ENCODE data around the gene KIRREL2. TPM values are rescaled to one million over a fixed set of nuclear protein-coding genes. Genes with fewer than 3 reads are reported as not detected.

The KIRREL2 gene
- polyA plus RNA-seq, 3 donors: not detected

GRCh38 chr19:35896643-35897040, 39.9 kb downstream of the KIRREL2 start:
- H2AFZ ChIP-seq (ENCODE audit: insufficient read depth, low read depth, low read length, poor library complexity, severe bottlenecking): no peak overlapping the region
- H3K9me3 ChIP-seq (replicated peaks in 1 of 2; ENCODE audit: control insufficient read depth in 1 of 2, insufficient read depth in 1 of 2, low read length in 2 of 2): no peaks in the 10 kb centered on the region
- H3K27me3 ChIP-seq (ENCODE audit: control insufficient read depth in 2 of 2, insufficient read depth in 2 of 2, low read length in 2 of 2): no peaks in the 10 kb centered on the region
- intact Hi-C loops (cut with micrococcal nuclease): no loop called here
- H3K9ac ChIP-seq (ENCODE audit: insufficient read depth, low read length, poor library complexity, severe bottlenecking): no peak overlapping the region
- no peak for DNase-seq
- Mint-ChIP-seq H3K27me3 (ENCODE audit: low read depth in 3 of 3) (no peaks in the 10 kb centered on the region), H3K4me1 (peaks cover 26% of the 10 kb centered on the region), H3K9me3 (peaks cover 0 to 2% (median 0%) of the 10 kb centered on the region in 7 donors), H3K36me3 (peaks cover 58 to 65% of the 10 kb centered on the region in 2 donors), H3K4me3 (no peak overlapping the region), H3K27ac (no peak overlapping the region)
- H3K27ac ChIP-seq (ENCODE audit: low read depth in 1 of 2, low read length in 2 of 2): peak overlapping the region in 1 of 2 donors; percentile 95
- H3K4me2 ChIP-seq (replicated peaks; ENCODE audit: extremely low read depth, low read length, poor library complexity, severe bottlenecking): no peak overlapping the region
- 97% methylated on average over 12 of the region's 13 CpGs for WGBS (ENCODE audit: insufficient coverage)
- TF ChIP-seq, protein P1, sequence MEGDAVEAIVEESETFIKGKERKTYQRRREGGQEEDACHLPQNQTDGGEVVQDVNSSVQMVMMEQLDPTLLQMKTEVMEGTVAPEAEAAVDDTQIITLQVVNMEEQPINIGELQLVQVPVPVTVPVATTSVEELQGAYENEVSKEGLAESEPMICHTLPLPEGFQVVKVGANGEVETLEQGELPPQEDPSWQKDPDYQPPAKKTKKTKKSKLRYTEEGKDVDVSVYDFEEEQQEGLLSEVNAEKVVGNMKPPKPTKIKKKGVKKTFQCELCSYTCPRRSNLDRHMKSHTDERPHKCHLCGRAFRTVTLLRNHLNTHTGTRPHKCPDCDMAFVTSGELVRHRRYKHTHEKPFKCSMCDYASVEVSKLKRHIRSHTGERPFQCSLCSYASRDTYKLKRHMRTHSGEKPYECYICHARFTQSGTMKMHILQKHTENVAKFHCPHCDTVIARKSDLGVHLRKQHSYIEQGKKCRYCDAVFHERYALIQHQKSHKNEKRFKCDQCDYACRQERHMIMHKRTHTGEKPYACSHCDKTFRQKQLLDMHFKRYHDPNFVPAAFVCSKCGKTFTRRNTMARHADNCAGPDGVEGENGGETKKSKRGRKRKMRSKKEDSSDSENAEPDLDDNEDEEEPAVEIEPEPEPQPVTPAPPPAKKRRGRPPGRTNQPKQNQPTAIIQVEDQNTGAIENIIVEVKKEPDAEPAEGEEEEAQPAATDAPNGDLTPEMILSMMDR (IDR thresholded peaks at IDR 0.05): no peak
- H3K36me3 ChIP-seq (replicated peaks in 1 of 2; ENCODE audit: control insufficient read depth in 1 of 2, insufficient read depth in 2 of 2, low read length in 2 of 2): peaks cover 56 to 65% of the 10 kb centered on the region in 2 donors
- peaks cover 88% of the 10 kb centered on the region for H3K79me2 ChIP-seq (ENCODE audit: insufficient read depth, low read length)
- H4K20me1 ChIP-seq (ENCODE audit: insufficient read depth, low read length): peaks cover 79% of the 10 kb centered on the region
- H3K4me3 ChIP-seq (replicated peaks in 1 of 3; ENCODE audit: low read depth in 2 of 3, low read length in 3 of 3): peak overlapping the region in 1 of 3 experiments; percentile 99
- peaks cover 24 to 35% of the 10 kb centered on the region in 2 donors for H3K4me1 ChIP-seq (ENCODE audit: control insufficient read depth in 1 of 2, insufficient read depth in 2 of 2, low read length in 2 of 2)

DNA sequence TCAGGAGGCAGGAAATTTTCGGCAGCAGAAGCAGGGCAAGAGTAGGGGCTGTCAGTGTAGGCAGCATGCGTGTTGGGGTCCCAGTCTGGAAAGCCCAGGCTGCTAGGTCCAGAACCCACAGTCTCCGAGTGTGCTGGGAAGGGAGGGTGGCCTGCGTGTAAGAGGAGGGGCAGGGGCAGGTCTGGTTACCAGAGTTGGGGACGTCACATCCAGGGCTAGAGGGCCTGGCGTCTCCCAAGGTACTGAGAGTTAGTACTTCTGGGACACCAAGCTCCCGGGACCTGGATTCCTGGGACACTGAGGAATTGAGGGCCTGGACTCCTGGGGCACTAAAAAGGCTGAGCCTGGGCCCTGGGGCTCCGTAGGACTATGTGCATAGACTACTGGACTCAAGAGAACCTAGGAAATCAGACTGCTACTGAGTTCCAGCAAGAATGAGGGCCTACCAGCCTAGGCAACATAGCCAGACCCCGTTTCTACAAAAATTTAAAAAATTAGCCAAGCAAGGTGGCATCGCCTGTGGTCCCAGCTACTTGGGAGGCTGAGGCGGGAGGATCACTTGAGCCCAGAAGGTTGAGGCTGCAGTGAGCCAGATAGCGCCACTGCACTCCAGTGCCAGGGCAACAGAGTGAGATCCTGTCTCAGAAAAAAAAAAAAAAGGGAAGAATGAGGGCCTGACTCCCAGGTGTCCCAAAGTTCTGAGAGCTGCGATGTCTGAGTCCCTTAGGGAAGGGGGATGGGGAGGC, 41.2 kb downstream of the KIRREL2 start:
- peak overlapping the region; percentile 100 for H3K4me2 ChIP-seq (replicated peaks; ENCODE audit: extremely low read depth, low read length, poor library complexity, severe bottlenecking)
- no peak for DNase-seq
- H3K36me3 Mint-ChIP-seq: peaks cover 52 to 55% of the 10 kb centered on the region in 2 donors
- TF ChIP-seq, protein P1 (IDR thresholded peaks at IDR 0.05): no peak
- peak overlapping the region; percentile 95 to 98 for H3K27ac ChIP-seq (ENCODE audit: low read depth in 1 of 2, low read length in 2 of 2)
- WGBS (ENCODE audit: insufficient coverage): 95% methylated on average over 12 of the region's 13 CpGs
- peaks cover 48 to 54% of the 10 kb centered on the region in 2 donors for H3K36me3 ChIP-seq (replicated peaks in 1 of 2; ENCODE audit: control insufficient read depth in 1 of 2, insufficient read depth in 2 of 2, low read length in 2 of 2)
- H3K4me1 ChIP-seq (ENCODE audit: control insufficient read depth in 1 of 2, insufficient read depth in 2 of 2, low read length in 2 of 2): peaks cover 36 to 47% of the 10 kb centered on the region in 2 donors
- intact Hi-C loops (cut with micrococcal nuclease): loop anchor here in 1 of 2 donors (2.0 kb wide), 2 partner anchors 15 kb away; no protein-coding TSS in a partner anchor
- peaks cover 0 to 3% (median 0%) of the 10 kb centered on the region in 3 donors for H3K27me3 Mint-ChIP-seq (ENCODE audit: low read depth in 3 of 3)
- no peaks in the 10 kb centered on the region for H3K9me3 ChIP-seq (replicated peaks in 1 of 2; ENCODE audit: control insufficient read depth in 1 of 2, insufficient read depth in 1 of 2, low read length in 2 of 2)
- H3K9ac ChIP-seq (ENCODE audit: insufficient read depth, low read length, poor library complexity, severe bottlenecking): peak overlapping the region; percentile 84
- H3K27ac Mint-ChIP-seq: peak overlapping the region; percentile 93 to 100 (median 100)
- peak overlapping the region; percentile 97 to 98 for H3K4me3 Mint-ChIP-seq
- peak overlapping the region; percentile 80 to 99 (median 97) for H3K4me3 ChIP-seq (replicated peaks in 1 of 3; ENCODE audit: low read depth in 2 of 3, low read length in 3 of 3)
- no peak overlapping the region for H2AFZ ChIP-seq (ENCODE audit: insufficient read depth, low read depth, low read length, poor library complexity, severe bottlenecking)
- H3K79me2 ChIP-seq (ENCODE audit: insufficient read depth, low read length): peaks cover 93% of the 10 kb centered on the region
- peaks cover 38% of the 10 kb centered on the region for H3K4me1 Mint-ChIP-seq
- peaks cover 0 to 2% (median 0%) of the 10 kb centered on the region in 7 donors for H3K9me3 Mint-ChIP-seq
- H4K20me1 ChIP-seq (ENCODE audit: insufficient read depth, low read length): peaks cover 68% of the 10 kb centered on the region
- no peaks in the 10 kb centered on the region for H3K27me3 ChIP-seq (ENCODE audit: control insufficient read depth in 2 of 2, insufficient read depth in 2 of 2, low read length in 2 of 2)

All from CD14-positive monocyte (primary cell).